Gastroesophageal sphincter (tissue), 4 donors: ENCODE measurements around the gene RALGPS1. TPM values are rescaled to one million over a fixed set of nuclear protein-coding genes. Genes with fewer than 3 reads are reported as not detected.
A peak's percentile ranks its signal among the peaks of the same experiment; 100 is the strongest.

Source experiments
- ATAC-seq: fragments of 150-250 bp; one replicate; pipeline ENCODE4 v1.9.1; 2016; ENCODE audit warnings: mild to moderate bottlenecking, moderate library complexity
- H3K27ac ChIP-seq, 4 donors: fragments of 200-600 bp; sonication (generic) in 3 of 4; 1 replicate in 3 of 4; 2 replicates in 1 of 4; pipeline ENCODE4 v1.5.1; 2016 to 2019
- H3K27me3 ChIP-seq: fragments of 200-600 bp; sonication (generic); one replicate; pipeline ENCODE4 v1.5.1; 2019
- H3K36me3 ChIP-seq, 2 donors: fragments of 200-600 bp; sonication (generic); one replicate each; pipeline ENCODE4 v1.5.1; 2019; ENCODE audit warnings: control low read depth in 1 of 2
- H3K4me1 ChIP-seq, 3 donors: fragments of 200-600 bp; sonication (generic); 1 replicate in 2 of 3; 2 replicates in 1 of 3; pipeline ENCODE4 v1.5.1; 2016 to 2019; ENCODE audit warnings: control low read depth in 2 of 3
- H3K4me3 ChIP-seq, 2 donors: fragments of 200-600 bp; sonication (generic); one replicate each; pipeline ENCODE4 v1.5.1; 2019; ENCODE audit warnings: mild to moderate bottlenecking in 1 of 2, moderate library complexity in 1 of 2
- H3K9me3 ChIP-seq, 3 donors: fragments of 200-600 bp; sonication (generic); one replicate each; pipeline ENCODE4 v1.5.1; 2017 to 2019; ENCODE audit warnings: control low read depth in 2 of 3
- EP300 ChIP-seq: sonication (generic); formaldehyde crosslinking; IDR thresholded peaks from one replicate; pipeline ENCODE4 v1.6.1; 2017; ENCODE audit warnings: antibody characterized with exemption, mild to moderate bottlenecking
- POLR2A ChIP-seq, 2 donors: fragments of 450-650 bp; IDR thresholded peaks; one replicate each; pipeline ENCODE4 v1.6.1; 2017; ENCODE audit warnings: antibody characterized with exemption in 2 of 2, mild to moderate bottlenecking in 2 of 2, moderate library complexity in 1 of 2
- POLR2AphosphoS5 ChIP-seq: sonication (generic); formaldehyde crosslinking; IDR thresholded peaks from one replicate; pipeline ENCODE4 v1.6.1; 2017; ENCODE audit warnings: antibody characterized with exemption
- WGBS, 2 donors: methylation state at CpG; one replicate each; pipeline ENCODE4 v1.1.5; 2018; ENCODE audit warnings: low coverage in 1 of 2; 5-methylcytosine and 5-hydroxymethylcytosine counted together
- total RNA-seq, 4 donors: library from RNA; depleted of rRNA; stranded (reverse); fragments of >200 nt; gene quantifications; one replicate each; pipeline ENCODE4 v1.1.0, GENCODE V29; 2016
- TF ChIP-seq, protein P1 (sequence below), 4 experiments: fragments of 200-600 bp in 2 of 4; fragments of 450-650 bp in 2 of 4; sonication (generic) in 1 of 4; IDR thresholded peaks; one replicate each; pipeline ENCODE4 v1.5.1; 2017 to 2019; ENCODE audit warnings: antibody characterized with exemption in 4 of 4, mild to moderate bottlenecking in 2 of 4, moderate library complexity in 2 of 4

Gene RALGPS1
- total RNA-seq, 4 donors from 2014 or later: 5.9 to 17.4 (median 11.3) TPM

GRCh38 chr9:126915846-126916543 is 1.4 kb downstream of the RALGPS1 start:
- 86% methylated on average over 1 to 3 of the region's 15 CpGs for WGBS, 2 donors
- no peak overlapping the region for H3K27ac ChIP-seq
- H3K27me3 ChIP-seq: no peaks in the 10 kb centered on the region
- no peak for ATAC-seq
- TF ChIP-seq, protein P1, sequence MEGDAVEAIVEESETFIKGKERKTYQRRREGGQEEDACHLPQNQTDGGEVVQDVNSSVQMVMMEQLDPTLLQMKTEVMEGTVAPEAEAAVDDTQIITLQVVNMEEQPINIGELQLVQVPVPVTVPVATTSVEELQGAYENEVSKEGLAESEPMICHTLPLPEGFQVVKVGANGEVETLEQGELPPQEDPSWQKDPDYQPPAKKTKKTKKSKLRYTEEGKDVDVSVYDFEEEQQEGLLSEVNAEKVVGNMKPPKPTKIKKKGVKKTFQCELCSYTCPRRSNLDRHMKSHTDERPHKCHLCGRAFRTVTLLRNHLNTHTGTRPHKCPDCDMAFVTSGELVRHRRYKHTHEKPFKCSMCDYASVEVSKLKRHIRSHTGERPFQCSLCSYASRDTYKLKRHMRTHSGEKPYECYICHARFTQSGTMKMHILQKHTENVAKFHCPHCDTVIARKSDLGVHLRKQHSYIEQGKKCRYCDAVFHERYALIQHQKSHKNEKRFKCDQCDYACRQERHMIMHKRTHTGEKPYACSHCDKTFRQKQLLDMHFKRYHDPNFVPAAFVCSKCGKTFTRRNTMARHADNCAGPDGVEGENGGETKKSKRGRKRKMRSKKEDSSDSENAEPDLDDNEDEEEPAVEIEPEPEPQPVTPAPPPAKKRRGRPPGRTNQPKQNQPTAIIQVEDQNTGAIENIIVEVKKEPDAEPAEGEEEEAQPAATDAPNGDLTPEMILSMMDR (IDR thresholded peaks at IDR 0.05): no peak
- no peak for TF ChIP-seq EP300
- no peak for TF ChIP-seq POLR2AphosphoS5
- no peak for TF ChIP-seq POLR2A (IDR thresholded peaks at IDR 0.05)
- H3K9me3 ChIP-seq: no peaks in the 10 kb centered on the region
- peaks cover 0 to 16% (median 5%) of the 10 kb centered on the region in 3 donors for H3K4me1 ChIP-seq
- H3K4me3 ChIP-seq: peak overlapping the region in 1 of 2 donors; percentile 80
- no peaks in the 10 kb centered on the region for H3K36me3 ChIP-seq

DNA sequence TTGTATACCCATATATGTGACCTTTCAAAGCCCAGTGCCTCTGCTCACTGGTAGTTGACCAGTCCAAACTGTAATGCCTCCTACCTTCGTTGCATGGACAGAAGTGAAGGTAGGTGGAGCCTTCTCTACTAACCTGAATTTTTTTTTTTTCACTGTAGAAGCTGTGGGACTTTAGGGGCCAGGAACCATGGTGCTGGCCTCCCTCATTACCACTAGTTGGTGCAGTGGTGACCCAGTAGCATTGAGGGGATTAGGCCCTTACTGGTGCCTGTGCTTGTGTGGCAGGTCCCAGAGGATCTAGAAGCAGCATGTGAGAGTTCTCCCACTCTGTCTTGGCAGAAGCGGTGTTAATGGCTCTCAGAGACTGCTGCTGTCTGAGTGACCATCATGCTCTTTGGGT is 2.3 kb downstream of the RALGPS1 start:
- H3K27ac ChIP-seq: no peak overlapping the region
- H3K4me1 ChIP-seq: peaks cover 0 to 16% (median 5%) of the 10 kb centered on the region in 3 donors
- H3K36me3 ChIP-seq: no peaks in the 10 kb centered on the region
- no peaks in the 10 kb centered on the region for H3K9me3 ChIP-seq
- H3K4me3 ChIP-seq: no peak overlapping the region
- TF ChIP-seq POLR2A (IDR thresholded peaks at IDR 0.05): no peak
- no peak for TF ChIP-seq POLR2AphosphoS5
- TF ChIP-seq, protein P1 (IDR thresholded peaks at IDR 0.05): no peak
- no peak for TF ChIP-seq EP300
- 67 to 90% methylated on average over 2 of the region's 2 CpGs for WGBS, 2 donors
- no peaks in the 10 kb centered on the region for H3K27me3 ChIP-seq
- no peak for ATAC-seq

GRCh38 chr9:126919193-126919592 is 4.6 kb downstream of the RALGPS1 start:
- H3K4me3 ChIP-seq: no peak overlapping the region
- no peak overlapping the region for H3K27ac ChIP-seq
- no peaks in the 10 kb centered on the region for H3K9me3 ChIP-seq
- H3K36me3 ChIP-seq: no peaks in the 10 kb centered on the region
- WGBS, 2 donors: 82 to 100% methylated on average over 1 of the region's 1 CpG
- no peaks in the 10 kb centered on the region for H3K27me3 ChIP-seq
- no peak for TF ChIP-seq POLR2A (IDR thresholded peaks at IDR 0.05)
- no peak for TF ChIP-seq EP300
- no peak for TF ChIP-seq POLR2AphosphoS5
- TF ChIP-seq, protein P1 (IDR thresholded peaks at IDR 0.05): no peak
- no peak for ATAC-seq
- peaks cover 0 to 12% (median 3%) of the 10 kb centered on the region in 3 donors for H3K4me1 ChIP-seq

GRCh38 chr9:126925876-126926275 is 11.3 kb downstream of the RALGPS1 start:
- Histone ChIP-seq H3K27ac (no peak overlapping the region), H3K4me1 (no peaks in the 10 kb centered on the region), H3K27me3 (no peaks in the 10 kb centered on the region), H3K36me3 (no peaks in the 10 kb centered on the region), H3K4me3 (no peak overlapping the region), H3K9me3 (no peaks in the 10 kb centered on the region)
- ATAC-seq: no peak
- TF ChIP-seq EP300 (no peak), POLR2AphosphoS5 (no peak)

DNA sequence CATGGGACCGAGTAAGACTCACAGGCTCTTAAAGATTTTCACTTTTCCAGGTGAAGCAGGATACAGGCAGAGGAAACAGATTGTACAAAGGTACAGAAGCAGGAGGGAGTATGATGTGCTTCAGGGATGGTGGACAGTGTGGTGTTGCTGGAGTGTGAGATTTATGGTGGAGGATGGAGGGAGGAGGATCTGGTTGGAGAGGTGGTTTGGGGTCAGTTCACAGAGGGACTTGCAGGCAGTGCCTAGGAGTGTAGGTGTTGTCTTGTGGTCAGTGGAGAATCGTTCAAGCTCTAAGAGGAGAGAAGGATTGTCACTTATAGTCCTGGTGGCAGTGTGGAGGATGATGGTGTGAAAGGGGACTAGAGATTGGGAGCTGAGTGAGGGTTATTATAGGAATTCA is 11.8 kb downstream of the RALGPS1 start:
- TF ChIP-seq POLR2AphosphoS5 (no peak), POLR2A (IDR thresholded peaks at IDR 0.05) (no peak), EP300 (no peak)
- TF ChIP-seq, protein P1 (IDR thresholded peaks at IDR 0.05): no peak
- Histone ChIP-seq H3K4me1 (no peaks in the 10 kb centered on the region), H3K27me3 (no peaks in the 10 kb centered on the region), H3K36me3 (no peaks in the 10 kb centered on the region), H3K4me3 (no peak overlapping the region), H3K9me3 (no peaks in the 10 kb centered on the region), H3K27ac (no peak overlapping the region)
- no peak for ATAC-seq
- 74 to 82% methylated on average over 2 of the region's 2 CpGs for WGBS, 2 donors
